OCI-LY1 (cell line): ENCODE results near the gene GULP1.
"Not testable (repeated sequence)": the region's sequence is repeated elsewhere in the genome, so short reads cannot be mapped to it uniquely, and the experiment has no call there.

Experiments used
- H2AFZ ChIP-seq: fragments of 200-600 bp; sonication (generic), shearing (Covaris generic); 2 replicates; pipeline ENCODE4 v1.6.0; 2014; ENCODE audit warnings: antibody characterized with exemption, mild to moderate bottlenecking, low read length
- H3F3A ChIP-seq: fragments of 200-600 bp; sonication (generic), shearing (Covaris generic); 2 replicates; pipeline ENCODE4 v1.6.0; 2014; ENCODE audit warnings: mild to moderate bottlenecking, antibody characterized with exemption, low read length, moderate library complexity; ENCODE audit not compliant: insufficient read depth
- H3K27ac ChIP-seq: fragments of 200-600 bp; sonication (generic); 2 replicates; pipeline ENCODE4 v1.5.1; 2014; ENCODE audit warnings: low read length, mixed run types, mild to moderate bottlenecking, low read depth; ENCODE audit not compliant: poor library complexity, severe bottlenecking
- H3K27me3 ChIP-seq: fragments of 200-600 bp; sonication (generic); 2 replicates; pipeline ENCODE4 v1.6.0; 2014; ENCODE audit warnings: antibody characterized with exemption, mild to moderate bottlenecking, low read length, moderate library complexity; ENCODE audit not compliant: insufficient read depth
- H3K36me3 ChIP-seq: fragments of 200-600 bp; sonication (generic); 2 replicates; pipeline ENCODE4 v1.6.1; 2014; ENCODE audit warnings: mild to moderate bottlenecking, antibody characterized with exemption, low read length, moderate library complexity, mixed read lengths; ENCODE audit not compliant: insufficient read depth
- H3K4me1 ChIP-seq: fragments of 200-600 bp; sonication (generic); 2 replicates; pipeline ENCODE4 v1.5.1; 2014; ENCODE audit warnings: mild to moderate bottlenecking, low read length, moderate library complexity; ENCODE audit not compliant: insufficient read depth, severe bottlenecking
- H3K4me2 ChIP-seq: fragments of 200-600 bp; sonication (generic), shearing (Covaris generic); 2 replicates; pipeline ENCODE4 v1.6.1; 2014; ENCODE audit warnings: low read length
- H3K4me3 ChIP-seq: fragments of 200-600 bp; sonication (generic); 2 replicates; pipeline ENCODE4 v1.5.1; 2014; ENCODE audit warnings: low read length, low read depth, mild to moderate bottlenecking, mixed read lengths; ENCODE audit not compliant: poor library complexity, severe bottlenecking
- H3K79me2 ChIP-seq: fragments of 200-600 bp; shearing (Covaris generic); 2 replicates; pipeline ENCODE4 v1.6.1; 2016; ENCODE audit warnings: mixed run types, low read length, mixed read lengths; ENCODE audit not compliant: insufficient read depth
- H3K9ac ChIP-seq: fragments of 200-600 bp; sonication (generic), shearing (Covaris generic); 2 replicates; pipeline ENCODE4 v1.6.1; 2014; ENCODE audit warnings: mild to moderate bottlenecking, low read length, mixed read lengths
- H3K9me2 ChIP-seq: fragments of 200-600 bp; sonication (generic), shearing (Covaris generic); 2 replicates; pipeline ENCODE4 v1.6.1; 2014; ENCODE audit warnings: low read depth, mild to moderate bottlenecking, low read length, mixed read lengths
- H3K9me3 ChIP-seq: fragments of 200-600 bp; shearing (Covaris generic); 2 replicates; pipeline ENCODE4 v1.6.1; 2014; ENCODE audit warnings: low read length, mixed read lengths
- H4K20me1 ChIP-seq: fragments of 200-600 bp; sonication (generic), shearing (Covaris generic); 2 replicates; pipeline ENCODE4 v1.6.0; 2016; ENCODE audit warnings: mild to moderate bottlenecking, low read length; ENCODE audit not compliant: insufficient read depth
- CTCF ChIP-seq: fragments of 200-600 bp; sonication (generic), shearing (Covaris generic); IDR thresholded peaks from 2 replicates; pipeline ENCODE4 v1.5.1; 2017; ENCODE audit warnings: mild to moderate bottlenecking, antibody characterized with exemption, low read length, moderate library complexity, mixed read lengths
- EZH2 ChIP-seq: fragments of 200-600 bp; sonication (generic), shearing (Covaris generic); IDR thresholded peaks from 2 replicates; pipeline ENCODE4 v1.8.0; 2017; ENCODE audit warnings: borderline replicate concordance, mixed run types, mild to moderate bottlenecking, antibody characterized with exemption, low read length, moderate library complexity, mixed read lengths

GULP1 gene

GRCh38 chr2:188551671-188552070 lies 260.0 kb downstream of the GULP1 start:
- no peaks in the 10 kb centered on the region for H3K79me2 ChIP-seq
- H3K9me2 ChIP-seq: no peaks in the 10 kb centered on the region
- H3K36me3 ChIP-seq: no peaks in the 10 kb centered on the region
- no peaks in the 10 kb centered on the region for H3K4me1 ChIP-seq
- H3K9ac ChIP-seq: no peak overlapping the region
- no peak overlapping the region for H3K27ac ChIP-seq
- H4K20me1 ChIP-seq: no peaks in the 10 kb centered on the region
- H3K9me3 ChIP-seq: no peaks in the 10 kb centered on the region
- TF ChIP-seq EZH2 (no peak), CTCF (no peak)
- no peak overlapping the region for H3K4me2 ChIP-seq
- no peak overlapping the region for H2AFZ ChIP-seq
- H3F3A ChIP-seq: no peaks in the 10 kb centered on the region
- no peak overlapping the region for H3K4me3 ChIP-seq
- no peaks in the 10 kb centered on the region for H3K27me3 ChIP-seq

GRCh38 chr2:188557081-188557480 lies 265.4 kb downstream of the GULP1 start:
- Histone ChIP-seq H3K79me2 (no peaks in the 10 kb centered on the region), H3K4me2 (no peak overlapping the region), H3K9me3 (no peaks in the 10 kb centered on the region), H2AFZ (no peak overlapping the region), H3K4me3 (no peak overlapping the region), H4K20me1 (no peaks in the 10 kb centered on the region), H3F3A (no peaks in the 10 kb centered on the region), H3K9me2 (no peaks in the 10 kb centered on the region), H3K9ac (no peak overlapping the region), H3K36me3 (no peaks in the 10 kb centered on the region), H3K4me1 (no peaks in the 10 kb centered on the region), H3K27me3 (no peaks in the 10 kb centered on the region), H3K27ac (no peak overlapping the region)
- no peak for TF ChIP-seq CTCF
- no peak for TF ChIP-seq EZH2

DNA sequence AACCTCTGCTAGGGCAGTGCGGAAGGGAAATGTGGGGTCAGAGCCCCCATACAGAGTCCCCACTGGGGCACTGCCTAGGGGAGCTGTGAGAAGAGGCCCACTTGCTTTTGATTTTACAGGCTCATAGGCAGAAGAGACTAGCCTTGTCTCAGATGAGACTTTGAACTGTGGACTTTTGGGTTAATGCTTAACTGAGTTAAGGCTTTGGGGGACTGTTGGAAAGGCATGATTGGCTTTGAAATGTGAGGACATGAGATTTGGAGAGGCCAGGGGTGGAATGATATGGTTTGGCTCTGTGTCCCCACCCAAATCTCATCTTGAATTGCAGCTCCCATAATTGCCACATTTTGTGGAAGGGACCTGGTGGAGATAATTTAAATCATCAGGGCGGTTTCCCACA lies 267.8 kb downstream of the GULP1 start:
- H3K79me2 ChIP-seq, H3F3A ChIP-seq, H3K4me3 ChIP-seq, H3K4me2 ChIP-seq, H3K36me3 ChIP-seq, H2AFZ ChIP-seq, H3K27me3 ChIP-seq, H3K9ac ChIP-seq, H3K27ac ChIP-seq, H4K20me1 ChIP-seq, H3K4me1 ChIP-seq, H3K9me2 ChIP-seq, H3K9me3 ChIP-seq: not testable (repeated sequence)

DNA sequence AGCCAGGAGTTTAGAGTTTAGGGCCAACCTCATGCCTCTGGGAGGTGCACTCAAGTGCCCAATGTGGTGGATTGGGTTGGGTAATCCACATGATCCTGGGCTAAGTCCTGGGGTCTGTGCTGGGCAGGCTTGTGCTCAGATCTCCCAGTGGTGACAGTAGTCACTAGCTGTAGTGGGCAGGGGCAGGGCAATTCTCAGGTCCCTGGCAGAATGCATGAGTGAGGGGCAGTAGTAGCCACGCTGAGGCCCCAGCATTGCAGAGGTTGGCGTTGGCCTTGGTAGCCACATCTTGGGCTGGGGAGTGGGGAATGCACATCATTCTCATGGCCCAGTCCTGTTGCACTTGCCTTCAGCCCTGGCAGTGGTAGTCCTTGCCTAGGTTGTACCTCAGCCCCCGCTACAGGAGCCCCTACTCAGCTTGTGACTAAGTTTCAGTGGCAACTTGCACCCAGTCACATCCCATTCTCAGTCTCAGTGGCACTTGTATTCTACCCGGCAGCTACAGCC lies 269.9 kb downstream of the GULP1 start:
- Histone ChIP-seq H3K27me3 (no peaks in the 10 kb centered on the region), H3K79me2 (no peaks in the 10 kb centered on the region), H3K9me2 (no peaks in the 10 kb centered on the region), H3K4me3 (no peak overlapping the region), H3K27ac (no peak overlapping the region), H3K36me3 (no peaks in the 10 kb centered on the region), H3K9me3 (no peaks in the 10 kb centered on the region), H2AFZ (no peak overlapping the region), H3K4me1 (no peaks in the 10 kb centered on the region), H3K4me2 (no peak overlapping the region), H4K20me1 (no peaks in the 10 kb centered on the region), H3K9ac (no peak overlapping the region), H3F3A (no peaks in the 10 kb centered on the region)
- TF ChIP-seq CTCF (no peak), EZH2 (no peak)
